Erythroblast (primary cell): ENCODE results near the gene IWS1.

ENCODE experiments used
- GATA1 ChIP-seq: IDR thresholded peaks from 2 replicates; pipeline ENCODE4 v1.6.1; 2011; ENCODE audit warnings: low read depth, mild to moderate bottlenecking, control low read depth, low read length, moderate library complexity
- POLR2A ChIP-seq: IDR thresholded peaks from 2 replicates; pipeline ENCODE4 v1.6.1; 2011; ENCODE audit warnings: mild to moderate bottlenecking, low read length

DNA sequence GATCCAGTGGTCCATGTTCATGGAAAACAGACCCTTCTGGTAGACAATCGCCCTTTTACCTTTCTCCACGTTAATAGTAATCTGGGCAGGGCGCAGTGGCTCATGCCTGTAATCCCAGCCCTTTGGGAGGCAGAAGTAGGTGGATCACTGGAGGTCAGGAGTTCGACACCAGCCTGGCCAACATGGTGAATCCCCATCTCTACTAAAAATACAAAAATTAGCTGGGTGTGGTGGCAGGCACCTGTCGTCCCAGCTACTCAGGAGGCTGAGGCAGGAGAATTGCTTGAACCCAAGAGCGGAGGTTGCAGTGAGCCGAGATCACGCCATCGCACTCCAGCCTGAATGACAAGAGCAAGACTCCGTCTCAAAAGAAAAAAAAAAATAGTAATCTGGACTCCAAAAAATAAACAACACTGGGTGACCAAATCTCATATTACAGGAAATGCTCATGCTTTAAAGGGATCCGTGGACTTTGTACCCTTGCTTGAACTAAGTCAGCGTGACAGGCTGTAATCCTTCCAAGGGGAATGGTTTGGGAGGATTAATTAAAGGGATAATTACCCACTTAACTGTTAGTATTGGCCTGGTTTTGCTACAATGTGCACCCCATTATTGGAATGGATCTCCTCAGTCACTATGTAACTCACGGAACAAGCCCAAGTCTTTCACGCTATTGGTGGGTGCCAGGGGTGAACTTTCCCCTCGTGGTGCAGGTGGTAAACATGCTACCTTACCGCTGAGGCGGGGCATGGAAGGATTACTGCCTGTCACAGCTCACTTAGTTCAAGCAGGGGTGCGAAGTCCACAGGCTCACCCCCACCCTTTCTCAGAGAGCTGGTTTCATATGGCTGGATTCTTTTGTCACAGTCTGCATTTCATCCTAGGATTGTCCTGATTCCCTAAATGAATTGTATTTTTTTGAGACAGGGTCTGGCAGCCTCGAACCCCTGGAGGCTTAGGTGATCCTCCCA is 71.4 kb downstream of the IWS1 start:
- no peak for TF ChIP-seq POLR2A
- TF ChIP-seq GATA1: no peak
